Hypothalamus (tissue), 51 donors: ENCODE data around the gene TMEM63A.
"Not testable (repeated sequence)": the region's sequence is repeated elsewhere in the genome, so short reads cannot be mapped to it uniquely, and the experiment has no call there.

Source experiments
- DNase-seq, 51 donors: peaks; one replicate each; lab custom pipeline; 2025; lab: John Stamatoyannopoulos, UW

The TMEM63A gene

GRCh38 chr1:225881959-225882693 is at the start of gene TMEM63A:
TSS of gene TMEM63A (minus strand) at chr1:225882380. CDS start at chr1:225877580, 4,800 bp downstream.
- DNase-seq: peak in 50 of 51 donors; percentile 36 to 91 (median 76)

- no peak for DNase-seq
Observed at GRCh38 chr1:225931270-225932136, 49.3 kb upstream of the TMEM63A start.

- DNase-seq: no peak
Observed at GRCh38 chr1:225930566-225930965, 48.4 kb upstream of the TMEM63A start.

- DNase-seq: not testable (repeated sequence)
Observed at GRCh38 chr1:225929462-225929861, 47.3 kb upstream of the TMEM63A start.

GRCh38 chr1:225928186-225929175 is 46.3 kb upstream of the TMEM63A start:
- no peak for DNase-seq

GRCh38 chr1:225926551-225927113 is 44.5 kb upstream of the TMEM63A start:
- DNase-seq: no peak

GRCh38 chr1:225923692-225924555 is 41.7 kb upstream of the TMEM63A start, which contains the start of gene PYCR2:
TSS of gene PYCR2 (minus strand) at chr1:225924250. CDS start at chr1:225924110, 140 bp downstream.
- DNase-seq: peak; percentile 74 to 97 (median 93)

GRCh38 chr1:225923381-225923691 is 41.2 kb upstream of the TMEM63A start:
- DNase-seq: no peak

GRCh38 chr1:225921734-225922709 is 39.8 kb upstream of the TMEM63A start:
- DNase-seq: peak in 4 of 51 donors; percentile 8 to 17 (median 10)

- DNase-seq: peak in 50 of 51 donors; percentile 10 to 93 (median 74)
Observed at GRCh38 chr1:225919906-225920305, 37.7 kb upstream of the TMEM63A start.

GRCh38 chr1:225918280-225918679 is 36.1 kb upstream of the TMEM63A start:
- DNase-seq: no peak

GRCh38 chr1:225917536-225917935 is 35.4 kb upstream of the TMEM63A start:
- DNase-seq: no peak

GRCh38 chr1:225917101-225917500 is 34.9 kb upstream of the TMEM63A start:
- no peak for DNase-seq

GRCh38 chr1:225915538-225915991 is 33.4 kb upstream of the TMEM63A start:
- peak in 16 of 51 donors; percentile 3 to 40 (median 26) for DNase-seq

- DNase-seq: peak in 9 of 51 donors; percentile 6 to 37 (median 14)
Observed at GRCh38 chr1:225914947-225915346, 32.8 kb upstream of the TMEM63A start.

GRCh38 chr1:225914391-225914790 is 32.2 kb upstream of the TMEM63A start:
- DNase-seq: no peak
